WTC11 (cell line): ENCODE measurements around the gene BPNT1. TPM values are rescaled to one million over a fixed set of nuclear protein-coding genes. Genes with fewer than 3 reads are reported as not detected.

ENCODE experiments used
- ATAC-seq: fragments of 200-7000 bp; cut with Tn5 transposase; 2 replicates; pipeline ENCODE4 v1.10.0; 2021; ENCODE audit warnings: mild to moderate bottlenecking, moderate library complexity
- CTCF ChIA-PET: fragments of 300-600 bp; sonication (Branson Sonifier 250); formaldehyde crosslinking; loops from one replicate; lab custom pipeline; 2021; ENCODE audit warnings: antibody characterized with exemption; lab: Charles Lee
- POLR2A ChIA-PET: fragments of 350-600 bp; sonication (Branson Sonifier 250); formaldehyde crosslinking; loops from one replicate; lab custom pipeline; 2021; ENCODE audit warnings: antibody characterized with exemption; lab: Charles Lee
- DNase-seq: peaks from one replicate; pipeline ENCODE4 v3.0.0; 2021; ENCODE audit warnings: low spot score
- H3K27ac Mint-ChIP-seq: 2 replicates; pipeline ENCODE4 v1.8.0; 2021; ENCODE audit warnings: mixed read lengths
- H3K27me3 Mint-ChIP-seq: 2 replicates; pipeline ENCODE4 v1.8.0; 2021; ENCODE audit warnings: low read depth, mild to moderate bottlenecking, moderate library complexity, mixed read lengths
- H3K36me3 Mint-ChIP-seq: 2 replicates; pipeline ENCODE4 v1.8.0; 2021; ENCODE audit warnings: mixed read lengths
- H3K4me1 Mint-ChIP-seq: 2 replicates; pipeline ENCODE4 v1.8.0; 2022; ENCODE audit warnings: mixed read lengths
- H3K4me3 Mint-ChIP-seq: 2 replicates; pipeline ENCODE4 v1.8.0; 2021; ENCODE audit warnings: mild to moderate bottlenecking, moderate library complexity, mixed read lengths
- H3K9me3 Mint-ChIP-seq: 2 replicates; pipeline ENCODE4 v1.8.0; 2021; ENCODE audit warnings: mixed read lengths
- CDX4 ChIP-seq: fragments of 250-450 bp; sonication (Bioruptor Pico); IDR thresholded peaks from 2 replicates; pipeline ENCODE4 v1.9.0; 2021; ENCODE audit warnings: moderate library complexity, mild to moderate bottlenecking, inconsistent platforms, borderline replicate concordance
- ELF4 ChIP-seq: sonication (generic); formaldehyde crosslinking; IDR thresholded peaks from 2 replicates; pipeline ENCODE4 v1.8.1; 2022; ENCODE audit warnings: low read depth, mild to moderate bottlenecking, moderate library complexity, missing genetic modification reagents
- FOXP4 ChIP-seq: sonication (generic); formaldehyde crosslinking; IDR thresholded peaks from 2 replicates; pipeline ENCODE4 v1.8.0; 2022; ENCODE audit warnings: mild to moderate bottlenecking, missing genetic modification reagents
- IRF1 ChIP-seq: sonication (generic); formaldehyde crosslinking; IDR thresholded peaks from 2 replicates; pipeline ENCODE4 v1.8.0; 2023; ENCODE audit warnings: missing genetic modification reagents
- JAZF1 ChIP-seq: fragments of 250-450 bp; sonication (Bioruptor Pico); IDR thresholded peaks from 2 replicates; pipeline ENCODE4 v1.9.0; 2021; ENCODE audit warnings: moderate library complexity, mild to moderate bottlenecking, inconsistent platforms
- JUN ChIP-seq: sonication (generic); formaldehyde crosslinking; IDR thresholded peaks from 2 replicates; pipeline ENCODE4 v1.8.0; 2023; ENCODE audit warnings: mild to moderate bottlenecking, missing genetic modification reagents
- PRDM15 ChIP-seq: sonication (generic); formaldehyde crosslinking; IDR thresholded peaks from 2 replicates; pipeline ENCODE4 v1.8.0; 2022; ENCODE audit warnings: missing genetic modification reagents
- ZNF281 ChIP-seq: sonication (generic); formaldehyde crosslinking; IDR thresholded peaks from 2 replicates; pipeline ENCODE4 v1.8.0; 2023; ENCODE audit warnings: mild to moderate bottlenecking, missing genetic modification reagents
- ZNF416 ChIP-seq: fragments of 250-450 bp; sonication (Bioruptor Pico); IDR thresholded peaks from 2 replicates; pipeline ENCODE4 v1.9.0; 2021; ENCODE audit warnings: mild to moderate bottlenecking, inconsistent platforms
- ZNF425 ChIP-seq: fragments of 250-450 bp; sonication (Bioruptor Pico); conservative IDR thresholded peaks from 2 replicates; pipeline ENCODE4 v1.9.0; 2021; ENCODE audit warnings: mild to moderate bottlenecking
- ZNF671 ChIP-seq: fragments of 250-450 bp; sonication (Bioruptor Pico); IDR thresholded peaks from 2 replicates; pipeline ENCODE4 v1.8.0; 2021; ENCODE audit warnings: mild to moderate bottlenecking
- total RNA-seq: library from RNA; stranded (reverse); gene quantifications from 3 replicates; pipeline ENCODE4 v1.2.3, GENCODE V29; 2021

The BPNT1 gene
- total RNA-seq, 1 experiment from 2014 or later = 14.4 TPM

GRCh38 chr1:220094016-220094911, 4.7 kb upstream of the BPNT1 start, which contains the start of gene IARS2 (continued):
- peak; percentile 71; the same call in 1 of the 2 replicates for TF ChIP-seq FOXP4 (CRISPR knock-in tag)
- TF ChIP-seq ZNF425 (CRISPR knock-in tag) = no peak
- no peak for TF ChIP-seq ELF4 (CRISPR knock-in tag)
- no peak for TF ChIP-seq ZNF281
- no peak for TF ChIP-seq ZNF416 (CRISPR knock-in tag)
- no peak for TF ChIP-seq JUN (CRISPR knock-in tag)
- no peak for TF ChIP-seq IRF1 (CRISPR knock-in tag)
- TF ChIP-seq CDX4 (CRISPR knock-in tag) = no peak
- no peak for TF ChIP-seq JAZF1

- H3K4me1 Mint-ChIP-seq = peaks cover 9% of the 10 kb centered on the region
- ChIA-PET CTCF (interaction anchor here (1.7 kb wide), 1 partner anchor 20 kb away, joined by 6 read pairs; no protein-coding TSS in a partner anchor), POLR2A (no interaction called here)
- H3K36me3 Mint-ChIP-seq = peaks cover 25% of the 10 kb centered on the region
- no peak for ATAC-seq
- H3K27ac Mint-ChIP-seq = no peak overlapping the region
- H3K9me3 Mint-ChIP-seq = no peaks in the 10 kb centered on the region
- H3K4me3 Mint-ChIP-seq = 0 out of 2 replicates have a peak overlapping the region, but pooled peaks have one; percentile 14
- TF ChIP-seq ZNF671 (CRISPR knock-in tag) = no peak
- TF ChIP-seq PRDM15 (CRISPR knock-in tag) = peak; percentile 92
- no peaks in the 10 kb centered on the region for H3K27me3 Mint-ChIP-seq
- no peak for DNase-seq
These were observed 3.9 kb upstream of the BPNT1 start for GRCh38 chr1:220093361-220094015.
